SIG-M5 treated with dmso at 0.1 percent for 504 hours (cell line): Measurements from ENCODE around the gene ARAP2.

Experiments used
- DNase-seq: peaks from one replicate; lab custom pipeline; 2025; ENCODE audit not compliant: unreplicated experiment; lab: John Stamatoyannopoulos, UW

ARAP2 gene

GRCh38 chr4:36054694-36055422 lies 189.5 kb downstream of the ARAP2 start:
- DNase-seq = no peak

DNA sequence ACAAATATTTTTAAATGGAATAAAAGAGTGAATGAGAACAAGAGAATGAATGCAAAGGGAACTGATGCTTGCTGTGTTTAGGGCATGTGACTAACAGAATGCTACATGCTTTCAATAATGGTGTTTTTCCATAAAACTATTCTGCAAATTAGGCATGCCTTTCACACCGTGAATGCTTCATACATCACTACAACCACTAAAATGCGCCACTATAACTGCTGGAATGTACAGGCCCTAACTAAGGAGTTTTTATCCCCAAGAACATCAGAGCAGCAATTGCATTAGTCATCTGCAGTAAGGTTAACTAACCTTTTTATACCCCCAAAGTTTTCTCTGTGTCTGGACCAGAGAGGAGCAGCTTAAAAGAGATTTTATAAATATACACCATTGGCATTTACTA lies 190.4 kb downstream of the ARAP2 start:
- no peak for DNase-seq

GRCh38 chr4:36051634-36052033 lies 192.7 kb downstream of the ARAP2 start:
- no peak for DNase-seq

DNA sequence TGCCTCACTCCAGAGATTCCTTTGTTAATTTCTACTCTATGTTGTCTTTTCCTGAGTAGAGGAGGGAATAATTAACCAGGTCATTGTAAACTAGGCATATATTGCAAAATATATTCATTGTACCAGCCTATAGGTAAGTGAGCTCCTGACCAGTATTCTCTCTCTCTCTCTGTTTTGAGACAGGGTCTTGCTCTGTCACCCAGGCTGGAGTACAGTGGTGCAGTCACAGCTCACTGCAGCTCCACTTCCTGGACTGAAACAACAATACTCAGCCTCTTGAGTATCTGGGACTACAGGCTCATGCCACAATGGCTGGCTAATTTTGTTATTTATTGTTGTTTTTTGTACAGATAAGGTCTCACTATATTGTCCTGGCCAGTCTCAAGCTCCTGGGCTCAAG lies 198.3 kb downstream of the ARAP2 start:
- no peak for DNase-seq

DNA sequence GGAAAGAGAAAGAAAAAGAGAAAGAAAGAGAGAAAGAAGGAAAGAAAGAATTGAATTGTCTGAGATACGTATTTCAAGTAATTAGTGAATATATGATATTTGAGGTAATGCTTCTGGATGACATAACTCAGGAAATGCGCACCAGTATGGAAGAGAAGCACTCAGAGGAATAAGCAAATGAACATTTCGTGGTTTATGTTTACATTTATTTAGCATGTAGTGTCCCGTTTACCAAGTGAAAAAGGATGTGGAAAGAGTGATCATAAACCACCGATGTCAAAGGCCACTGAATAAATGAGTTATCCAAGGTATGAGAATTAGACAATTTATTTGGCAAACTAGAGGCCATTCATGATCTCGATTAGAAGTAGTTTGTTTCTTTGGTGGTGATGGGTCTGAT lies 200.4 kb downstream of the ARAP2 start:
- DNase-seq = no peak

DNA sequence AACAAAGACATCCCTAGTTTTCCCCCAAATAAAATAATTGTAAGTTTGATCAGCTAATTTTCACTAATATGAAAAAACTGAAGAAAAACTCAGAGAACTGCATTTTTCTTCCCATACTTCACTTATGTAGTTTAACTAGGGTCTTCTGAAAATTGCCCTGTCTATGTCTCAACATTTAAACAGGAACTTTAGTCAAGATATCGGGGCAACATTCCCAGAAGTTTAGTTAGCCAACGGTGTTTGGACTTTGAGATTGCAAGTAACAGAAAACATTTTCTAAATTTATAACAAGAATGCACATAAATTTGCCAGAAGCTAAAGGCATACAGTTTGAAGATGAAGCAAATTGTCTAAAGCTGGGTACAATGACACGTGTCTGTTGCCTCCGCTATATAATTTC lies 201.1 kb downstream of the ARAP2 start:
- no peak for DNase-seq

- DNase-seq = no peak
Observed at GRCh38 chr4:36042122-36042970, 202.0 kb downstream of the ARAP2 start.

- no peak for DNase-seq
Observed at GRCh38 chr4:36041340-36041739, 203.0 kb downstream of the ARAP2 start.

- no peak for DNase-seq
Observed at GRCh38 chr4:36039026-36039425, 205.3 kb downstream of the ARAP2 start.

GRCh38 chr4:36038491-36038890 lies 205.8 kb downstream of the ARAP2 start:
- no peak for DNase-seq

DNA sequence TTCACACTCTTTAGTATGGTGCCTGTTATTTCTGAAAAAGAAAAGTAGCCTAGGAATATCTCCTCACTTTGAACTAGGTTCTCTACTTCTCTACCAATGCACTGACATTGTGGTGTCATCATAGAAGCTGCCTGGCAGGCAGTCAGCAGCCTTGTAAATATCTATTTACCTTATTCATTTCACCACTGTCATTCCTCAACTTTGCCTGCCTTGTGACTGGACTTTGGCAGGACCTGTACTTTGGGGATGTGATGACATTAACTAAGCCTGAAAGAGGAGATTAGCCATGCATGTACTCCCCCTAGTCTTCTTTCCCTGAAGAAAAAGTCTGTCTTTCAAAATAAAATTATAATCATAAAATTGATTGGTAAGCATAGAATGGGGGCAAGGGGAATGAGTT lies 207.2 kb downstream of the ARAP2 start:
- DNase-seq = no peak

DNA sequence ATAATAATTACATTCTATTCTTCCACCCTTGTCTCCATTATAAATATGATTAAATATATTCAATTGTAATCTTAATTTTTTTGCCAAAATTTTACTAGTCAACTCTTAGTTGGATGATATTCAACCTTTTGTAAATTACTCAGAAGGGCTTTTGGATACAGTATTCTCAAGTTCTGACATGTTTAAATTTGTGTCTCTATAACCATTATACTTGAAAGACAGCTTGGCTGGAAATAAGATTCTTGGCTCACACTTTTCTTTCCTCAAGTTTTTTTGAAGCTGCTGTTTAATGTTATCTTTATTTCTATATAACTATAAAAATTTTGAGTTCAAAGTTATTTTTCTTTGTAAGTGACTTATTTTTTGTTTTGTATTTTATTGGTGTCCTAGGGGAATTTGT lies 214.4 kb downstream of the ARAP2 start:
- DNase-seq = no peak

GRCh38 chr4:36027203-36027602 lies 217.1 kb downstream of the ARAP2 start:
- no peak for DNase-seq

- no peak for DNase-seq
Observed at GRCh38 chr4:36026348-36026880, 217.9 kb downstream of the ARAP2 start.

GRCh38 chr4:36024901-36025660 lies 219.2 kb downstream of the ARAP2 start:
- no peak for DNase-seq

DNA sequence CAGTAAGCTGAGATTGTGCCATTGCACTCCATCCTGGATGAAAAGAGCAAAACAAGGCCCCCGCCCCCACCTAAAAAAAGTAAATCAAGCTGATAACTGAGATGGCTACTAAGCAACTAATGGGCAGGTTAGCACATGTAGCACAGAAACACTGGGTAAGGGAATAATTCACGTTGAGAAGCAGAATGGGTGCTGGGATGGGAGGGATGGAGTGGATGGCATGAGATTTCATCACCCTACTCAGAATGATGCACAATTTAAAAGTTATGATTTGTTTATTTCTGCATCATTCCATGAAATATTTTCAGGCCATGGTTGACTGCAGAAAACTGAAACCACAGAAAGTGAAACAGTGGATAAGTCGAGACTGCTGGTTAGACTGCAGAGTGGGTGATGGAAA lies 224.0 kb downstream of the ARAP2 start:
- no peak for DNase-seq
